Astrocyte of the spinal cord (primary cell): ENCODE results near the gene GALNT2.
A peak's percentile ranks its signal among the peaks of the same experiment; 100 is the strongest.

Source experiments
- DNase-seq: peaks from one replicate; pipeline ENCODE4 v3.0.0; 2011; ENCODE audit warnings: low read depth, low spot score
- H3K4me3 ChIP-seq: 2 replicates; pipeline ENCODE4 v1.5.1; 2011; ENCODE audit warnings: low read depth, mild to moderate bottlenecking, low read length, moderate library complexity
- CTCF ChIP-seq: IDR thresholded peaks from 2 replicates; pipeline ENCODE4 v1.5.1; 2012; ENCODE audit warnings: low read depth, mild to moderate bottlenecking, low read length, inconsistent platforms
- in situ Hi-C: cut with HindIII; loops from 2 replicates; pipeline ENCODE4 v1.10.0; 2017; ENCODE audit warnings: low sequenced_read_pairs

Gene GALNT2

GRCh38 chr1:230105754-230106625, 39.0 kb downstream of the GALNT2 start:
- TF ChIP-seq CTCF: no peak
- peak; percentile 75 for DNase-seq
- in situ Hi-C loops: no loop called here
- no peak overlapping the region for H3K4me3 ChIP-seq

- TF ChIP-seq CTCF: no peak
- no peak overlapping the region for H3K4me3 ChIP-seq
- in situ Hi-C loops: no loop called here
- DNase-seq: no peak
Measured at GRCh38 chr1:230107941-230108340, 40.9 kb downstream of the GALNT2 start.

GRCh38 chr1:230108580-230108979, 41.5 kb downstream of the GALNT2 start:
- in situ Hi-C loops: no loop called here
- no peak overlapping the region for H3K4me3 ChIP-seq
- no peak for TF ChIP-seq CTCF
- DNase-seq: no peak

DNA sequence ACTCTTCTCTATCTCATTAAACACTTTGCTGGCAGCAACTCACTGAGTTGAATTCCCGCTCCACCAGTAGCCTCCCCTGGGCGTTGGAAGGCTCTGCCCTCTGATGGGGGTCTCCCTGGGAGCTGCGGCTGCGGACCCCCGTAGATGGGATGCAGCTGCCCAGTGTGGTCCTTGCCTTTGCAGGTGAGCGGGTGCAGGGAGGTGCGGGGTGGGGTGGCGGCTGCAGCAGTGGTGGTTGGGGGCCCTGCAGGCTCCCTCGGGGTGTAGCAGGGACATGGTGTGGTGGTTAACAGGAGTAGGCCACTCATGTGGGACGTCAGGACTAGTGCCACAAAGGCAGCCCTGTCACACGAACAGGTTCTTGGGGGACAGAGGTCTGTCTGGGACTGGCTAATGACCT, 42.0 kb downstream of the GALNT2 start:
- TF ChIP-seq CTCF: no peak
- no peak for DNase-seq
- no peak overlapping the region for H3K4me3 ChIP-seq
- in situ Hi-C loops: no loop called here

DNA sequence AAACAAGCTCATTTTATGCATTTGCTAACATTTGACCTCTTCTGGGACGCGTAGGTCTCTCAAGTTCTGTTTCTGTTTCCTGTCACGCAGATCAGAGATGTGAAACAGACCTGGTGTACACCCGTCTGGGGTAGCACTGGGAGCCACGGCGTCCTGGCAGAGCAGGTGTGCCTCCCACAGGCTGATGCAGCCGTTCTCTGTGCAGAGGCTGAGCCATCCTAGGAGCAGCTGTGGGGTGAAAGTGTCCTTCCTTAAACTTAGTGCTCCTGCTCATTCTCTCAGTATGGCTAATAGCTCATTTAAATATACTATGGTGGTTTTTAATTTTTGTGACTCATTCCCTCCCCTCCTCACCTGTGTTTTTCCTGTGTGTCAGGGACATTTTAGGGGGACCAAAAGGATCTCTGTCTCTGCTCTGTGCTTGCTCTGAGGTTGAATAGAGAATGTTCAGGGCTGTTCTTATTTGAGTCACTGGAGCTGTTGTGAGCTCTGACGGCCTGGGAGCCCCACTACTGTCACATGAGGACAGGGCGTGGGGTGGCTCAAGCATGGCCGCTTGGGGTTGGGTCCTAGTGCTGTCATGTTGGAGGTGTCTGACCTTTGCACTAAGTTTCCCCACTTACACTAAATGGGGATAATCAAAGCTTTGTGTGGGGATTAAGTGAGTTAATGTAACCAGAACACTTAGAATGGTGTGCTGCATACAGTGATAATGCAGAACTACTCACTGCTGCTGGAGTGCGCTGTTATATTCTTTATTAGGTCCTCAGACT, 43.0 kb downstream of the GALNT2 start:
- TF ChIP-seq CTCF: no peak
- in situ Hi-C loops: no loop called here
- no peak for DNase-seq

DNA sequence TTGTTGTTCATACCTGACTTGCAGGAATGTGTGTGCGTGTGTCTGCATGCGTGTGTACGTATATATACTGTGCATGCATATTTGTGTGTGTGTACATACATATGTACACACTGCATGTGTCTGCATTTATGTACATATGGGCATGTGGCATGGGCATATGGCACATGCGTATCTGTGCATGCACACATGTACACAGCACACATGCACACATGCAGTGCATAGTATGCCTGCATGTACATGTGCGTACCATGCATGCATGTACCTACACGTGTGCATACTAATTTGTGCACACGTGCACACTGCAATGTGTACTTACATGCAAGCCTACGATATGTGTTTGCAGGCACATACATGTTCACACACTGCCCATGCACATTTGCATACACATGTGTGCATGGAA, 43.9 kb downstream of the GALNT2 start:
- in situ Hi-C loops: no loop called here
- no peak for TF ChIP-seq CTCF
- H3K4me3 ChIP-seq: no peak overlapping the region
- DNase-seq: no peak

More for the DNA sequence above, 43.0 kb downstream of the GALNT2 start:
- H3K4me3 ChIP-seq: no peak overlapping the region
